Measurements from ENCODE around the gene FGL2. TPM values are rescaled to one million over a fixed set of nuclear protein-coding genes. Genes with fewer than 3 reads are reported as not detected.

Gene FGL2
- polyA plus RNA-seq, 2 donors: 3.4 to 4.5 TPM

GRCh38 chr7:77217474-77218185 is 18.0 kb upstream of the FGL2 start:
- 97% methylated on average over 2 of the region's 2 CpGs for WGBS, 2 donors
- H3K36me3 ChIP-seq (ENCODE audit: control insufficient read depth in 2 of 2, insufficient read depth in 2 of 2, low read length in 1 of 2): no peaks in the 10 kb centered on the region

DNA sequence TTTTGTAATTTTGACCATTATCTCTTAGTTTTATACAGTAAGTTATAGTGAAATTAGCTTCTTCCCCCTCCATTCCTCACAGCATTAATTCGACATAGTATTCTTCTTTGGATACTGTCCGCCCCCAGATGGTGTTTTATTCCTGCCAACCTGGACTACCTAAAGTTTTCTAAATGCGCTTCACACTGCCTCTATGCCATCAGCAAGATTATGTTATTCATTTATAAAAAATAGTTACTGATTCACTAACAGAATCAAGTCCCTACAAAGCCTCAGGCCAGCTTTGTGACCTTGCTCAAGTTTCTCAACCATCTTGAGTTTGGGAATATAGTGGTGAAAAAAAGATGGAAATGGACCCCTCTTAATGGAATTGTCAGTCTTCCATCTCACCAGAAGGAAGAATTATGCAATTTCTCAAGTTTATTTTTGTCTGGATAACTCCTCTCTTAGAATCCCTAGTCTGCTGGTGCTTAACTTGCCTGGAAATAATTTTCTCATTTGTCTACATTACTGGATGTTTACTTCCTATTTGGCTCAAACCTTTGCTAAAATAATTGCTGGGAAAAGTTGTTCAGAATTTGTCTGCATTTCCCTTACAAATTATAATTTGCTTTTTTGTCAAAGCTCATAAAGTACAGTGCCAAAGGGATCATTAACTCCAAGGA is 16.7 kb upstream of the FGL2 start:
- H3K27me3 ChIP-seq (ENCODE audit: control insufficient read depth in 1 of 2, insufficient read depth in 2 of 2, low read length in 2 of 2): no peaks in the 10 kb centered on the region
- H3K27ac ChIP-seq (ENCODE audit: low read depth in 2 of 2, low read length in 1 of 2): no peak overlapping the region
- 80 to 92% methylated on average over 3 of the region's 3 CpGs for WGBS, 2 donors
- no peaks in the 10 kb centered on the region for H3K36me3 ChIP-seq (ENCODE audit: control insufficient read depth in 2 of 2, insufficient read depth in 2 of 2, low read length in 1 of 2)
- no peaks in the 10 kb centered on the region for H3K9me3 ChIP-seq (ENCODE audit: control insufficient read depth in 2 of 2, insufficient read depth in 1 of 2, low read depth in 1 of 2, low read length in 1 of 2)
- H3K4me3 ChIP-seq (ENCODE audit: low read depth in 1 of 2, low read length in 2 of 2): no peak overlapping the region
- H3K4me1 ChIP-seq (ENCODE audit: control insufficient read depth in 2 of 2, insufficient read depth in 2 of 2, low read length in 1 of 2): no peaks in the 10 kb centered on the region

More at GRCh38 chr7:77217474-77218185, 18.0 kb upstream of the FGL2 start:
- no peaks in the 10 kb centered on the region for H3K9me3 ChIP-seq (ENCODE audit: control insufficient read depth in 2 of 2, insufficient read depth in 1 of 2, low read depth in 1 of 2, low read length in 1 of 2)
- H3K27me3 ChIP-seq (ENCODE audit: control insufficient read depth in 1 of 2, insufficient read depth in 2 of 2, low read length in 2 of 2): no peaks in the 10 kb centered on the region
- H3K4me3 ChIP-seq (ENCODE audit: low read depth in 1 of 2, low read length in 2 of 2): no peak overlapping the region
- no peak overlapping the region for H3K27ac ChIP-seq (ENCODE audit: low read depth in 2 of 2, low read length in 1 of 2)
- H3K4me1 ChIP-seq (ENCODE audit: control insufficient read depth in 2 of 2, insufficient read depth in 2 of 2, low read length in 1 of 2): no peaks in the 10 kb centered on the region

- WGBS, 2 donors: 98% methylated on average over 6 of the region's 6 CpGs
- Histone ChIP-seq H3K9me3 (ENCODE audit: control insufficient read depth in 2 of 2, insufficient read depth in 1 of 2, low read depth in 1 of 2, low read length in 1 of 2) (peaks cover 0 to 7% of the 10 kb centered on the region in 2 donors), H3K4me3 (ENCODE audit: low read depth in 1 of 2, low read length in 2 of 2) (no peak overlapping the region), H3K4me1 (ENCODE audit: control insufficient read depth in 2 of 2, insufficient read depth in 2 of 2, low read length in 1 of 2) (no peaks in the 10 kb centered on the region), H3K27me3 (ENCODE audit: control insufficient read depth in 1 of 2, insufficient read depth in 2 of 2, low read length in 2 of 2) (no peaks in the 10 kb centered on the region), H3K36me3 (ENCODE audit: control insufficient read depth in 2 of 2, insufficient read depth in 2 of 2, low read length in 1 of 2) (no peaks in the 10 kb centered on the region), H3K27ac (ENCODE audit: low read depth in 2 of 2, low read length in 1 of 2) (no peak overlapping the region)
Observed at GRCh38 chr7:77209479-77210139, 10.0 kb upstream of the FGL2 start.

DNA sequence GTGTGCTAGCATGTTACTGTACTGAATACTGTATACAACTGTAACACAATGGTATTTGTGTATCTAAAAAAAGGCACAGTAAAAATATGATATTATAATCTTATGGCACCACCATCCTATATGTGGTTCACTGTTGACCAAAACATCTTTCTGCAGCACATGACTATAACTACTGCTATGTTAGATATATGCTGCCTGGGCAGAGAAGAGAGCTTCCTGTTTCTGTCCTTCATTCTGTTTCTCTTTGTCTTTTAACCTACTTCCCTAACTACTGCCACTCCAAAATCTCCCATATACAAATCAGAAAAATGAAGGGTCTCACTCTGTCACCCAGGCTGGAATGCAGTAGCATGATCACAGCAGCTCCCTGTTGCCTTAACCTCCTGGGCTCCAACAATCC is 8.8 kb upstream of the FGL2 start:
- H3K36me3 ChIP-seq (ENCODE audit: control insufficient read depth in 2 of 2, insufficient read depth in 2 of 2, low read length in 1 of 2): no peaks in the 10 kb centered on the region
- H3K9me3 ChIP-seq (ENCODE audit: control insufficient read depth in 2 of 2, insufficient read depth in 1 of 2, low read depth in 1 of 2, low read length in 1 of 2): peaks cover 0 to 7% of the 10 kb centered on the region in 2 donors
- H3K4me3 ChIP-seq (ENCODE audit: low read depth in 1 of 2, low read length in 2 of 2): no peak overlapping the region
- no peaks in the 10 kb centered on the region for H3K4me1 ChIP-seq (ENCODE audit: control insufficient read depth in 2 of 2, insufficient read depth in 2 of 2, low read length in 1 of 2)
- no peak overlapping the region for H3K27ac ChIP-seq (ENCODE audit: low read depth in 2 of 2, low read length in 1 of 2)
- no peaks in the 10 kb centered on the region for H3K27me3 ChIP-seq (ENCODE audit: control insufficient read depth in 1 of 2, insufficient read depth in 2 of 2, low read length in 2 of 2)

DNA sequence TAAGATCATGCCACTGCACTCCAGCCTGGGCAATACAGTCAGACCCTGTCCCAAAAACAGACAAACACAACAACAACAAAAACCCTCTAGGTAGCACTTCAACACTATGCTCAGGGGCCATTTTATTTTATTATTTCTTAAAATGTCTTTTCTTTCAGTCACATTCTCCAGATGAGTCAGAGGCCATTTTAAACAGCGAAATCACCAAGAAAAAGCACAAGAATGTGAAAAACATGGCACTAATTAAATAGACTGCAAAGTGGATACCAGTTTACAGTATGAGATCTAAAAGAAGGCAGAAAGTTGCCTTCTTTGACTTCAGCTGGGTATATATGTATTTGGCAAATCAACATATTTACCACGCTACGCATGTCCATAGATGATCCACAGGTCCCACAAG is 6.1 kb upstream of the FGL2 start:
- Histone ChIP-seq H3K4me1 (ENCODE audit: control insufficient read depth in 2 of 2, insufficient read depth in 2 of 2, low read length in 1 of 2) (no peaks in the 10 kb centered on the region), H3K4me3 (ENCODE audit: low read depth in 1 of 2, low read length in 2 of 2) (no peak overlapping the region), H3K27ac (ENCODE audit: low read depth in 2 of 2, low read length in 1 of 2) (no peak overlapping the region), H3K9me3 (ENCODE audit: control insufficient read depth in 2 of 2, insufficient read depth in 1 of 2, low read depth in 1 of 2, low read length in 1 of 2) (peaks cover 0 to 7% of the 10 kb centered on the region in 2 donors), H3K36me3 (ENCODE audit: control insufficient read depth in 2 of 2, insufficient read depth in 2 of 2, low read length in 1 of 2) (no peaks in the 10 kb centered on the region), H3K27me3 (ENCODE audit: control insufficient read depth in 1 of 2, insufficient read depth in 2 of 2, low read length in 2 of 2) (no peaks in the 10 kb centered on the region)
- WGBS, 2 donors: 98 to 99% methylated on average over 3 of the region's 3 CpGs

GRCh38 chr7:77202481-77202976 is 2.9 kb upstream of the FGL2 start:
- Histone ChIP-seq H3K27ac (ENCODE audit: low read depth in 2 of 2, low read length in 1 of 2) (no peak overlapping the region), H3K36me3 (ENCODE audit: control insufficient read depth in 2 of 2, insufficient read depth in 2 of 2, low read length in 1 of 2) (no peaks in the 10 kb centered on the region), H3K4me3 (ENCODE audit: low read depth in 1 of 2, low read length in 2 of 2) (no peak overlapping the region), H3K4me1 (ENCODE audit: control insufficient read depth in 2 of 2, insufficient read depth in 2 of 2, low read length in 1 of 2) (no peaks in the 10 kb centered on the region), H3K9me3 (ENCODE audit: control insufficient read depth in 2 of 2, insufficient read depth in 1 of 2, low read depth in 1 of 2, low read length in 1 of 2) (no peaks in the 10 kb centered on the region), H3K27me3 (ENCODE audit: control insufficient read depth in 1 of 2, insufficient read depth in 2 of 2, low read length in 2 of 2) (no peaks in the 10 kb centered on the region)
- 77 to 91% methylated on average over 4 of the region's 4 CpGs for WGBS, 2 donors

DNA sequence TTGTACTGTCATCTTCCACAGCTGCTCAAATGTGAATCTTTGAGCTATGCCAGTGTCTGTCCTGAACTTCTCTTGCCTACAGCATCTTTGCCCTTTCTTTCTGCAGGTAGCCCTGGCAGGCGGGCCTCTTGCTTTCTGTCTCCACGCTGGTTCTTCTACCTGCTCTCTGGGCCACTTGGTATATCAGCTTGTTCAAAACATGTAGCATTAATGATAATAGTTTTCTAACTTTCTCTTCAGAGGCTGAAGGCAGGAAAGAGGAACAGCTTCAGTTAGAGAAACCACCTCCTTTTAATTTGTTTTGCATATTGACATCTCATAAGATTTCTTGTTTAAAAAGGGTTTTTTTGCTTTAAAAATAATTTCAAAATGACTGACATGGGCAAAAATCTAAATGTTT is 923 bp upstream of the FGL2 start:
- H3K27me3 ChIP-seq (ENCODE audit: control insufficient read depth in 1 of 2, insufficient read depth in 2 of 2, low read length in 2 of 2): no peaks in the 10 kb centered on the region
- no peaks in the 10 kb centered on the region for H3K36me3 ChIP-seq (ENCODE audit: control insufficient read depth in 2 of 2, insufficient read depth in 2 of 2, low read length in 1 of 2)
- 88% methylated on average over 2 of the region's 2 CpGs for WGBS, 2 donors
- no peaks in the 10 kb centered on the region for H3K9me3 ChIP-seq (ENCODE audit: control insufficient read depth in 2 of 2, insufficient read depth in 1 of 2, low read depth in 1 of 2, low read length in 1 of 2)
- no peaks in the 10 kb centered on the region for H3K4me1 ChIP-seq (ENCODE audit: control insufficient read depth in 2 of 2, insufficient read depth in 2 of 2, low read length in 1 of 2)
- no peak overlapping the region for H3K27ac ChIP-seq (ENCODE audit: low read depth in 2 of 2, low read length in 1 of 2)
- no peak overlapping the region for H3K4me3 ChIP-seq (ENCODE audit: low read depth in 1 of 2, low read length in 2 of 2)

DNA sequence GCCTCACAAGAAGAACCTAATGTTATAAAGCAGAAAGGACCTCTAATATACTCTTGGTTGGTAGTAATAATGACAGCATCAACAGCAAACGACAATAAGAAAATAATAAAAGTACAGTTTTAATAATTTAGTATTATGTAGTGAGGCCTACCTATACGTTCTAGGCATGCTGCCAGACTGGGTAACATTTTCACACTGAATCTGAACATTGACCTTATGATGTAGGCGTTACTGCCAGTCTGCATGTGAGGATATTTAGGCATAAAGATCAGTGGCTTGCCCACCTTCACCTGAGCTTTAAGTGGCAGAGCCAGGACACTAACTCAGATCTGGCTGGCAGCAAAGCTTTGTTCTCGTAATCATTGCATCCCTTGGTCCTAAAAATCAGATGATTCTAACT is 2.5 kb downstream of the FGL2 start:
- Histone ChIP-seq H3K27ac (ENCODE audit: low read depth in 2 of 2, low read length in 1 of 2) (no peak overlapping the region), H3K27me3 (ENCODE audit: control insufficient read depth in 1 of 2, insufficient read depth in 2 of 2, low read length in 2 of 2) (no peaks in the 10 kb centered on the region), H3K4me1 (ENCODE audit: control insufficient read depth in 2 of 2, insufficient read depth in 2 of 2, low read length in 1 of 2) (no peaks in the 10 kb centered on the region), H3K36me3 (ENCODE audit: control insufficient read depth in 2 of 2, insufficient read depth in 2 of 2, low read length in 1 of 2) (no peaks in the 10 kb centered on the region), H3K4me3 (ENCODE audit: low read depth in 1 of 2, low read length in 2 of 2) (peak overlapping the region in 1 of 2 donors; percentile 37), H3K9me3 (ENCODE audit: control insufficient read depth in 2 of 2, insufficient read depth in 1 of 2, low read depth in 1 of 2, low read length in 1 of 2) (no peaks in the 10 kb centered on the region)
- 76 to 82% methylated on average over 4 of the region's 4 CpGs for WGBS, 2 donors

DNA sequence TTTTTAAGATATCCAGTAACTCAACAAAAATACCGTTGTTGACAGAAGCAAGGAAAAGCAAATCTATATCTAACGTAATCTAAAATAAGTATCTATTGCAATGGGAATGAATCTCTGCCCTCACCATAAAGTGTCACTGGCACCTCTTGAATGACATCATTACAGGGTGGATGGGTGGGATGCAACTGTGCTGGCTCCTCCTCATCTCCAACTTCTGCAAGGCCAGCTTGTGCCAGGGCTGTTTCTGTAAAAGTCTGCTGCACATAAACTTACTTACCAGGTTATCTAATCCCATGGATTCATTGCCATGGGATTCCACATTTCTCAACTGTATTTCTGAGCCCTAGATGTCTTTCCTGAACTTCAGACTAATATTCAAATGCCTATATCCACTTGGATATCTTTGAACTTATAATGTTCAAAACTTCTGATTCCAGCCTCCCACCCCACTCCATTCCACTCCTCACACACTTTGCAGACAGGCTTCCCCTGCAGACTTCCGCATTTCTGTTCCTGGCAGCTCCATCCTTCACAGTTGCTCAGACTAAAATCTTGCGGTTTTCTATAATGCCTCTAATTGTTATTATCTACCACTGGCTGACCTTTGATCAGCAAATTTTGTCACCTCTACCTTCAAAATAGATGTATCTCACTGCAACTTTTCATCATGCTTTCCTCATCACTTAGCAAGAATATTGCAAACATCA is 10.7 kb downstream of the FGL2 start:
- H3K27ac ChIP-seq (ENCODE audit: low read depth in 2 of 2, low read length in 1 of 2): no peak overlapping the region
- no peaks in the 10 kb centered on the region for H3K9me3 ChIP-seq (ENCODE audit: control insufficient read depth in 2 of 2, insufficient read depth in 1 of 2, low read depth in 1 of 2, low read length in 1 of 2)
- no peaks in the 10 kb centered on the region for H3K36me3 ChIP-seq (ENCODE audit: control insufficient read depth in 2 of 2, insufficient read depth in 2 of 2, low read length in 1 of 2)
- H3K4me1 ChIP-seq (ENCODE audit: control insufficient read depth in 2 of 2, insufficient read depth in 2 of 2, low read length in 1 of 2): no peaks in the 10 kb centered on the region
- H3K4me3 ChIP-seq (ENCODE audit: low read depth in 1 of 2, low read length in 2 of 2): no peak overlapping the region
- no peaks in the 10 kb centered on the region for H3K27me3 ChIP-seq (ENCODE audit: control insufficient read depth in 1 of 2, insufficient read depth in 2 of 2, low read length in 2 of 2)
- WGBS, 2 donors: 89 to 92% methylated on average over 4 of the region's 4 CpGs

All from esophagus (tissue), 2 donors.